Measurements from ENCODE around the gene NCR3LG1. TPM values are rescaled to one million over a fixed set of nuclear protein-coding genes. Genes with fewer than 3 reads are reported as not detected.

The NCR3LG1 gene, protein sequence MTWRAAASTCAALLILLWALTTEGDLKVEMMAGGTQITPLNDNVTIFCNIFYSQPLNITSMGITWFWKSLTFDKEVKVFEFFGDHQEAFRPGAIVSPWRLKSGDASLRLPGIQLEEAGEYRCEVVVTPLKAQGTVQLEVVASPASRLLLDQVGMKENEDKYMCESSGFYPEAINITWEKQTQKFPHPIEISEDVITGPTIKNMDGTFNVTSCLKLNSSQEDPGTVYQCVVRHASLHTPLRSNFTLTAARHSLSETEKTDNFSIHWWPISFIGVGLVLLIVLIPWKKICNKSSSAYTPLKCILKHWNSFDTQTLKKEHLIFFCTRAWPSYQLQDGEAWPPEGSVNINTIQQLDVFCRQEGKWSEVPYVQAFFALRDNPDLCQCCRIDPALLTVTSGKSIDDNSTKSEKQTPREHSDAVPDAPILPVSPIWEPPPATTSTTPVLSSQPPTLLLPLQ
- total RNA-seq = 1 to 10 TPM; 1.9 to 4.2 TPM
- long read RNA-seq, full-length matches to known transcripts = 1 of 2 reads
- long read RNA-seq, partial matches to known transcripts = 1 of 2 reads
- long read RNA-seq, other reads (novel, unspliced or antisense) = 0 of 2 reads

DNA sequence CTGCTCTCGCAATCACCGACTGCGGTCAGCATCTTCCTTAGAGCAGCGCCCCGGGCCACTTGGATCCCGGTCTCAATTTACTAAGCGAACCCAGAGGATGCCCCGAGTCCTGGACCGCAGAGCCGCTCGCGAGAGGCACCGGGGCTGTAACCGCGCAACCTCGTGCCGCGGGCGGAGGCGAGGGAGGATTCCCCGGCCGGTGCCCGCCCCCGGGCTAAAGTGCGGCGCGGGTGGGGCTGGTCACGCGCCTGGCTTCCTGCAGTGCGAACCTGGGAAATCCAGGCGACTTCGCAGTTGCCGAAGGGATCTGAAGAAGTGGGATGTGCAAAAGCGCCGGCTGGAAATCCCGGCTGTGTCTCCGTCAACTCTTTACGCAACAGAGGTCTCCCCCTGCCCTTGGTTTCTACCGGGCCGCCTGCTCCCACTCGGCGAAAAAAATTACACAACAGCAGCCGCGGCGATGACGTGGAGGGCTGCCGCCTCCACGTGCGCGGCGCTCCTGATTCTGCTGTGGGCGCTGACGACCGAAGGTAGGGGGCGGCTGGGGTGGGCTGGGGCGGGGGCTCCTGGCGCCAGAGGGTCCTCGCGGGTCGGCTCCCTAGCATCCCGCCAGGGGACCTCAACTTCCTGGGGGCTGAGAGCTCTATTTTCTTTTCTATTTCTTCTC is at the start of gene NCR3LG1:
TSS of gene NCR3LG1 (plus strand) at position 291 of the 667 bp plus-strand sequence. CDS start at position 461, 170 bp downstream.
- intact Hi-C loops (cut with DNase I) = no loop called here
- ATAC-seq = peak; percentile 61 to 72

DNA sequence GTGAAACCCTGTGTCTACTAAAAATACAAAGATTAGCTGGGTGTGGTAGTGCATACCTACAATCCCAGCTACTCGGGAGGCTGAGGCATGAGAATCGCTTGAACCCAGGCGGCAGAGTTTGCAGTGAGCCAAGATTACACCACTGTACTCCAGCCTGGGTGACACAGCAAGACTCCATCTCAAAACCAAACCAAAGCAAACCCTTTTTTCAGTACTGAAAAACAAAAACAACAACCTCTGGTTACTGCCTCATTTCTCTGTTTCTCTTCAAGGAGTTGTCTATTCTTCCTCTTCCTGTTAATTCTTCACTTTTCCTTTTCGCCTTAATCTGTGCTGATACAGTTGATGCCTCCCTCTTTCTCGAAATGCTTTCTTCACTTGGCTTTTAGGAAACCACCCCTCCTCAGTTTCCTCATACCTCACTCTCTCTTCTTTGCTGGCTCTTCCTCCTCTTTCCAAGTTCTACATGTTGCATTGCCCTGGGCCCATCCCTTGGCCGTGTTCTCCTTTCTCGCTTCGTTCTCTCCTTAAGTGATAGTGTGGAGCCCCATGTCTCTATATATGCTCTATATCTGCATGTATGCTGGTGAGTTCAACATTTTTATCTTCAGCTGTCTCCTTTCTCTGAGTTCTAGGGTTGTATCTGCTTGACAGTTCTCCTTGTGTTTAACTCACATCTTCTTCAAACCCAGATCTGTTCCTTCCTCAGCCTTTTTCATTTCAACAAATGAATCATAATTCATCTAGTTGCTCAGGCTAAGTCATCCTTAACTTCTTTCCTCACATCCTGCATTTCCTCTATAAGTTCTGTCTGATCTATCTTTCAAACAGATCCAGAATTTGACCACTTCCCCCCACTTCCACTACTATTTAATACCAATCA is 38.0 kb upstream of the NCR3LG1 start:
- no peak for ATAC-seq
- intact Hi-C loops (cut with DNase I) = no loop called here
- DNase-seq = no peak

More for the DNA sequence above, at the start of gene NCR3LG1:
- DNase-seq = peak; percentile 77

DNA sequence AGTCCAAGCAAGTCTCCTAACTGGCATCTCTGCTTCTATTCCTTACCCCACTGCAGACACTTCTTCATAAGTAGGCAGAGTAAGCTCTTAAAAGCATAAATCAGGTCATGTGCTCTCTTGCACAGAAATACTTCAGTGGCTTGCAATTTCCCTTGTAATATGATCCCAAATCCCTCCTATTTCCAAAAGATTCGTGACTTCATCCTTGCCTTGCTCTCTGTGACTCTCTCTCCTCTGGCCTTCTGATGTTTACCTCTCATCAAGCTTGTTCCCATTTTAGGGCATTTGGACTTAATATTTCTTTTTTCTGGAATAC is 37.4 kb upstream of the NCR3LG1 start:
- DNase-seq (no peak), ATAC-seq (no peak)
- intact Hi-C loops (cut with DNase I) = no loop called here

DNA sequence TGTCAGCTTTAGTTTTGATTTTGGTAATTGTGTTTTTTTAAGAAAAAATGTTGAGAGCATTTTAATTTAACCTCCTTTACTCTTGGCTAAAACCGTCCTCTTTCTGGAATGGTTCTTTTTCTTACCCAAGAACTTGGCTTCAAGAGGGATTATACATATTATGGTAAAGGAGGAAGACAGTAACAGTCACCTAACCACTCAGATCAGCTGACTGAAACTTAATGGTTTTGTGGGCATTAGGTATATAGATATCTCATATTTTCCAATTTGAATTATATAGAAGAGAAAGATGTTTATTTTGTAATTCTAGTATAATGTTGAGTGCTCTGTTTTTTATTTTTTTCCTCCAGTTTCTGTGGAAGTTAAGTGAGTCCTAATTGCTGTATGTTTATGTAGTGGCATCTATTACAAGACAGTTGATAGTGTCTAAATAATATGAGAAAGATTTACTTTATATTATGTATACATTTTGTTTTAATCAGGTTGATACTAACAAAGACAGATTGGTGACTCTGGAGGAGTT is 36.6 kb upstream of the NCR3LG1 start:
- intact Hi-C loops (cut with DNase I) = no loop called here
- DNase-seq = no peak
- ATAC-seq = no peak

DNA sequence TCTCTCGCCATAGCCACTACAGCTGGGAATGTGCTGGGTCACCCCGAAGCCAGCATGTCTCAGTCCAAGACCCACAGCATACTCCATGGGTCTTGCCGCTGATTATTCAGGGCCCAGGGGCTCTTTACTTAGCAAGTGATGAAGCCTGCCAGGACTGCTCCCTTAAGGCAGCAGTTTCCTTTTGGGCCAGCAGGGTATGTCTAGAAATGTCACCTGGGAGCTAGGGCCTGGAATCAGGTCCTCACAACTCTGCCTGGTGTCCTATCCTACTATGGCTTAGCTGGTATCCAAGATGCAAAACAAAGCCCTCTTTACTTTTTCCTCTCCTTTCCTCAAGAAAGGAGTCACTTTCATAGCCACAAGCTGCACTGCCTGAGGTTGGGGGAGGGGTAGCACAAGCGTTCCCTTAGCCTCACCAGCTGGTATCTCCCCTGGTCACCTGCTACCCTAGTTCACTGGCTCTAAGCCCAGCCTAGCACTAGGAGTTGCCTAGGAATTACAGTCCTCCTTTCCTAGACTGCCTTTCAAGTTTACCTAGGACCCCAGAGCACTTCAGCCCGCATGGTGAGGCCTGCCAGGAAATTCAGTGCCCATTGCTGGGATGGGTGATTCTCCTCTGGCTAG is 22.6 kb upstream of the NCR3LG1 start:
- intact Hi-C loops (cut with DNase I) = no loop called here
- ATAC-seq (no peak), DNase-seq (no peak)

DNA sequence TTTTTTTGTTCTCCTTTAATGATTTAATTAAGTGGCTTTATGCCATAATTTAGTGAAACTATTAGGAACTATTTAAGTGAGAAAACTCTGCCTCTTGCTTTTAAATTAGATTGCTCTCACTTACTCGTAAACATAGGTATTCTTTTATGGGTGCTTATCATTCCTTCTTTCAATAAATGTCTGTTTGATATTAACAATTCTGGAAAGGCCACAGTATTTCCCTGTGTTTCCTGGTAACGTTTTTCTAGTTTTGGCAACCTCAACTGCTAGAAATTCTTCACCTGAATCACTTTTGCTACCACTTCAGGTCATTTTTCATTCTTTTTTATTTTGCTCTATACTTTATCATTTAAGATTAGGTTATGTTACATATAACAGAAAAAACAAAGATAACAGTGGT is 19.9 kb upstream of the NCR3LG1 start:
- intact Hi-C loops (cut with DNase I) = no loop called here
- no peak for DNase-seq
- no peak for ATAC-seq

DNA sequence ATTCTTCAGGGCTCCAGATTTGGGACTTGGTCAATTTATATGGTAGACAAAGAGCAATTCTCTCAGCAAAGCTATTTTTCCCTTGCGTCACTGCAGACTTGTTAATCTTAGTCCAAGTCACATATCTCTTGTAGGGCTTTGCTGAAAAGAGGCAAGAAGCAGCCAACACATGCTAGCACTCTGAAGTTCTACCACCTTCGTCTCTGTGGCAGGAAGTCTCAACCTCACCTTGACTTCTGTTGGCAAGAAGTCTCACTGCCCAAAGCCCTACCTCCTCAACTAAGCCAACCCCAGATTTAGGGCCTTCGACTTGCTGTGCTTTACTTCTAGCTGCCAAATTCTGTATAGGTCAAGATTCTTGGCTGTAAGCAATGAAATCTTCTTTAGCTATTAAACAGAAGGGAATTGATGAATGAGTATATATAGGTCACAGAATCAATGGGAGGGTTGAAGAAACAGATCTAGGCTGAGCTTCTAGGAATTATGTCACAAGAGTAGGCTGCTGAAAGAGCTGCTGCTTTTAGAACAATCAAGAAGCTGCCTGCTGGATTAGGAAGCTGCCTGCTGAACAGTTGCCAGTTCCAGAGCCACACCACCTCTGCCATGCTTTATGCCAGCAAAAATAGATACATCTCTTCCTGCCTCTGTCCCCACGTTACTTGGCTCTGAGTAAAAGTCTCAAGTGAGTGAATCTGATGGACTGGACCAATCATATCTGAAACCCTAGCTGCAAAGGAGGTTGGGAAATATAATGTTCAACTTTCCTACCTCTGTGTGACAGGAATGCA is 17.6 kb upstream of the NCR3LG1 start:
- intact Hi-C loops (cut with DNase I) = no loop called here
- DNase-seq (peak; percentile 28), ATAC-seq (peak; percentile 86)

DNA sequence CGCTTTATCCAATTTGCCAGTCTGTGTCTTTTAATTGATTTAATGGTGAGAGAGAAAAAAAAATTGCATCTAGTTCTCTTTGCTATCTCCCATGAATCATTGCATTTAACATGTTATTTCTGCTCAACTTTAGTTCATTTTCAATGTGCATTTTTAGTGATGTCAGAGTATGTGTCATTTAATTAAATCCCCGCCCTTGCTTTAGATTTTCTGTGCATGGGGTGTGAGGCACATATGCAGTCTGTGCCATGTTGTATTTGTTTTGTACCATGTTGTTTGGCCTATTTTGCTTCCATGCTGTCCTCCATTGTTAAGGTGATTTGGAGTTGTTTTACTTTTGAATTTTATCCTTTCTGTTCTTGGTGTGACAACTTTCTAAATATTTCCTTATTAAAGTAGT is 8.3 kb upstream of the NCR3LG1 start:
- ATAC-seq (no peak), DNase-seq (no peak)
- intact Hi-C loops (cut with DNase I) = no loop called here

DNA sequence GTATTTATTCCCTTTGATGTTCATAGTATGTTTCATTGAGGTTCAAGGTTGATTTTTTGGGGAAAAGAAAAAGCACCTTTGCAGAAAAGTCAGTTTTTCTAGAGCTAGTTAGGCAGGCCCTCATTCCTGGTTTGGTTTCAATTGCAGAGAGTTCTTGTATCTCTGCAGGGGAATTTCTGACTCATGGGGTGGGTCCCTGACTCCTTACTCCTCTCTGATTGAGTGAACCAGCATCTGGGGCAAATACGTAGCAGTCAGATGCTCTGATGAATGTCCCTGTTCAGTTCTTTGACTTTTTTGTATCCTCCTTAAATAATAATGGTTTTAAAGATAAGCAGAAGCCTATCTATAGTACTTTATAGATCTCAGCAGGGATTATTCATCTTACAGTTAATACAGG is 7.7 kb upstream of the NCR3LG1 start:
- DNase-seq (no peak), ATAC-seq (peak in 1 of 2 donors; percentile 92)
- intact Hi-C loops (cut with DNase I) = no loop called here

DNA sequence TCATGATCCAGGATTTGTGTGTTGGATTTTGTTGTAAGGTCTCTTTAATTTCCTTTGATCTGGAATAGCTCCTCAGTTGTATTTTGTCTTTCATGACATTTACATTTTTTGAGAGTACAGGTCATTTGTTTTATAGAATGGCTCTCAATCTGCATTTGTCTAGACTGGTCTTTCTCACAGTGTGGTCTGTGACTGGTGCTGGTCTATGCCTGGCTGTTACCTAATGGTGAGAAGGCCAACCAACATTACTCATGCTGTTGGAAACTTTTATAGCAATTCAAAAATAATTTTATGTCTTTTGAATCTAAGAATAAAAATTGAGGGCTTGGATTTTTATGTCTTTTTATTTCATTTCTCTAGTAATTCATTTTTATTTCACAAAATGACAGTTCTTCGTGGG is 3.9 kb upstream of the NCR3LG1 start:
- no peak for ATAC-seq
- DNase-seq = no peak
- intact Hi-C loops (cut with DNase I) = no loop called here

DNA sequence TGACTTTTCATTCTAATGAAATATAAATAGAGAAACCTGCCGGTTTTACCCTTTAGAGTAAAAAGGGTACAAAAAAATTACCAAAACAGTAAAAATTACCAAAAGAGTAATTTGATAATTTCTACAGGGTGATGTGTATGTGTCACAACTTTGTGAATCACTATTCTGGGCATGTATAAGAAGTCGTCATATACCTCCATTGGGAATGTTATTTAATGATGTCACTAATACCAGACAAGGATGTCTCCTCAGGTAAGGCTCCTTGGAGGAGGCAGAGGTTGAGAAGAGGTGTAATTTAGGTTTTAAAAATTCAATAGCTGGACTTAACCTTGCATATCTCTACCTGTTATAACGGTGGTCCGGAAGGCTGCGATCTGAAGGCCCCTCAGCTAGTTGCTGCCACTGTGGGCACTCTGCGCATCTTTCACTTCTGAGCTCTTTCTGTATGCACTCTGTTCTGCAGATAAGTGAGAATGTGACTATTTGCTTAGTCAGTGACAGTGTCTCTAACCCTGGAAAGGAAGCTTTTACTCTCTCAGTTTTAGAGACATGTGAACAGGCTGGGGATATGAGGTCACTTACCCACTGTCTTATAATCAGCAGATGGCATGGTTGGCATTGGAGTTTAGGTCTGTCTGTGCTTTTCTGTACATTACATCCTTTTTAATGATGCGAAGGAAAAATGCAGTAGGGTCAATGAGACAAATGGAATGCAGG is 987 bp upstream of the NCR3LG1 start:
- intact Hi-C loops (cut with DNase I) = no loop called here
- DNase-seq (no peak), ATAC-seq (no peak)

DNA sequence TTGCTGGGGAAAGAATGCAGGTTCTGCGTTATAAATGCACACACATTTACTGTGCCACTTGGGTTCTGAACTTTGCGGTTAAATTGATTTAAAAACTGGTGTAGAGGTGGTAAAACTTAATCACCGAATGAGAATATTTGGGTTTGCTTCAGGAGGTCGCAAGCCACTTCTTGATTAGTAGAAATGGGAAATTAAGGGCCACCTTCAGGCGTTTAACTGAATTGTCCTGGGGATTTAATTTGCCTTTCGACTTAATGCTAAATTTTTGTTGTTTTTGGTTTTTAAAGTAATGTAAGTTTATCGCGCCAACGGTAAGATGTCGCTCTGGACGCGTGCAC is 459 bp upstream of the NCR3LG1 start:
- intact Hi-C loops (cut with DNase I) = no loop called here
- ATAC-seq (no peak), DNase-seq (no peak)

DNA sequence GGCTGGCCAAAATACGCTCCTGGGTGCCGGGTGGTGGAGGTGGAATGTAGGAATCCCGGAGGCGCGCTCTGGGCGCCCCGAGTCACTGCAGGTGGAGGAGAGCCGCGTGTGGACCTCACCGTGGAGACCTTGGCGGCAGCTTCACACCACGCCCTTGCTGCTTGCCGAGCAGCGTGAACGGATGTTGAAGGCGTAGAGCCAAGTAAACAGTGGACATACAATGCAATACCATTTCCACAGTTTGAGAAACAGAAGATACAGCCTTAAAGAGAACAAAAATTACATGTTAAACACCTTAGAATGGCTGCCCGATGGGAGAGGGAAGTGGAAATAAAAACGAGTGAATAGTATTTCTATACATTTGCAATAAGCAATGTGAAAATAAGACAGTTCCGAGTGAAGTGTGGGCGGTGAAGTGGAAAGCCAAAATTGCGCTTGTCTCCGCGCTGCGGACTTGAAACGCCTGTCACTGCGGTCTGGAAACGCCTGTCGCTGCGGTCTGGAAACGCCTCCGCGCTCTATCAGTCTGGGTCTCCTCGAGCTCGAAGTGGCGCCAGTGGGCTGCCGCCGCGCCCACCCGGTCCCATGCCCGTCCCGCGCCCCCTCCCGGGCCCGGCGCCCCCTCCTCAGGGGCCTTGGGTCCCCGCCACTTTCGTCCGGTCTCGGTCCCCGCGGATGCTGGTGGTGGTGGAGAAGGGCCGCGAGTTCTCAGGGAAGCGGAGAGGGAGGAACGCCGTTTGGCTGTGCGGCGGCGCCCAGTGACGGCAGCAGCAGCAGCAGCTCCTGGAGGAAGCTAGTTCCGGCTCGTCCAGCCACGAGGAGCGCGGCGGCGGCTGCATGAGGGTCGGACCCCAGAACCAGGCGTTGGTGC is 1.6 kb downstream of the NCR3LG1 start:
- DNase-seq (peak; percentile 89), ATAC-seq (peak; percentile 84 to 85)
- intact Hi-C loops (cut with DNase I) = no loop called here

DNA sequence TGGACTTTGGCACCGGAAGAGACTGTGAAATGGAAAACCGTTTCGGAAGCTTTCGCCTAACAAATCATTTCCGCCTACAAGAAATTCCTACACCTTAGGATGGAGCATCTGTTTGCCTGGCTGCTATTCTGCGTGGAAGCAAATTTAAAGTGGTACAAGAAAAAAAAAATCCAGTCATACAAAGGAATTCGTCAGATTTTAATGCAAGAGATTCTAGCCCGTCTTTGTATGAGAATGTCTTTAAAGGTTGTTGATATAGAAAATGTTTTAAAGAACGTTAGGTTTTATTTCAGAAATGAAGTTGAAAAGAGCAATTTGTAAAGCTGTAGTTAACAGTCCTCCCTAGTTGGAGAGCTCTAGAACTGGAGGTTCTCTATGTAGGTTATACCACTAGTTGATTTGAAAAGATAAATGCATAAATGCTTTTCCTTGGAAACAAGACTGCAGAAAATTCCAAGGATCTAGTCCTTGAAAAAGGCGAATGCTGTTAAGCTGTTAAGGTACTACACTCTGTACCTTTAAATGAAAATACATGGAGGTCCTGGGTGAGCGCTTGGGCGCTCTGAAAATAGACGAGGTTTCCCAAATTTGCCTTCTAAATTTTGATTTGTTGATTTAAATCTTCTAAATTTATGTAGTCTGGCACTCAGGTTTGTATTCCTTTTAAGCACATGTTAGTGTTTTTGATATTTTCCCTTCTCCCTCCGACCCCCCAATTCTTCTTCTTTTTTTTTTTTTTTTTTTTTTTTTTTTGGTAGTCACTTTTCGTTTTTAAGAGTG is 2.4 kb downstream of the NCR3LG1 start:
- intact Hi-C loops (cut with DNase I) = no loop called here
- ATAC-seq (no peak), DNase-seq (no peak)

DNA sequence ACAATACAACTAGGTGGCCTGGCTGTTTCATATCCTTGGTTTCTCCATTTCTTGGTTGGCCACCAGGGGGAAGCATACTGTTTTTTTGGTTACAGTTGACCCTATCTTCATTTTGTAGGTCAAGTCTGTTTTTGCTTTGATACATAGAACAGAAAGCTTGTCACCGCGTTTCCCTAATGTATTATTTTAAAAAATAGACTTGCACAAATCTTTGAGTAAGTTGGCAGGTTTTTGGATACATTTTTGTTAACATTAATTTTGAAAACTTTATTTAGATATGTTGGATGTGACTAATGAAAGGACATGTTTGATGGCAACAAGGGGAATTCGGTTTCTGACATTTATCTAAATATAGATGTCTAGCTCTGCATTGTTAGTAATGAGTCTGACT is 3.0 kb downstream of the NCR3LG1 start:
- peak; percentile 25 to 47 for ATAC-seq
- intact Hi-C loops (cut with DNase I) = no loop called here
- peak; percentile 60 for DNase-seq

DNA sequence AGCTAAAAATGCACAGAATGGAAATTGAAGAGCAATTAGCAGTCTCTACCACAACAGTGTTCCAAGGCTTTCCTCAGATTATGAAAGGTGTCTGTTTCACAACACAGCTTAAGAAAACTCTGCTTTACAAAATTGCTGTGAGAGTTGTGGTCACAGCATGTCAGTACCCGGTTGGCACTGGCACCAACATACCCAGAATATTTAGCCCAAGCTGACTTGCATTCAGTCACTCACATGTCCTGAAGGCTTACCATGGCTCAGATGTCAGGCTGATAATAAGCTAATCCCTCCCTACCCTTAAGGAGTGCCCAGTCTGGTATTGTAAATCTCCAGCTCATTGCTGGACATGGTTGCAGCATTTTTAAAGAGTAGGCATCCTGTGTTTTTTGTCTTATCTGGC is 14.9 kb downstream of the NCR3LG1 start:
- intact Hi-C loops (cut with DNase I) = no loop called here
- DNase-seq (no peak), ATAC-seq (no peak)
